Activated T-cell treated with anti-CD3 and anti-CD28 coated beads, Interleukin-2, amount 50 U/mL, for 24 hours (primary cell): ENCODE data around the gene JAKMIP3.

Experiments
- DNase-seq: peaks from one replicate; pipeline ENCODE4 v3.0.0-alpha.2; 2020
- H3K27ac Mint-ChIP-seq: 2 replicates; pipeline ENCODE4 v1.8.0; 2020; ENCODE audit warnings: mild to moderate bottlenecking, mixed read lengths
- H3K27me3 Mint-ChIP-seq: 2 replicates; pipeline ENCODE4 v1.8.0; 2020; ENCODE audit warnings: mixed read lengths
- H3K36me3 Mint-ChIP-seq: 2 replicates; pipeline ENCODE4 v1.8.0; 2020; ENCODE audit warnings: low read depth, mixed read lengths
- H3K4me1 Mint-ChIP-seq: 2 replicates; pipeline ENCODE4 v1.8.0; 2020; ENCODE audit warnings: low read depth, mixed read lengths
- H3K4me3 Mint-ChIP-seq: 2 replicates; pipeline ENCODE4 v1.8.0; 2020; ENCODE audit warnings: mild to moderate bottlenecking, moderate library complexity, mixed read lengths
- H3K9me3 Mint-ChIP-seq: 2 replicates; pipeline ENCODE4 v1.8.0; 2020; ENCODE audit warnings: mixed read lengths

The JAKMIP3 gene

DNA sequence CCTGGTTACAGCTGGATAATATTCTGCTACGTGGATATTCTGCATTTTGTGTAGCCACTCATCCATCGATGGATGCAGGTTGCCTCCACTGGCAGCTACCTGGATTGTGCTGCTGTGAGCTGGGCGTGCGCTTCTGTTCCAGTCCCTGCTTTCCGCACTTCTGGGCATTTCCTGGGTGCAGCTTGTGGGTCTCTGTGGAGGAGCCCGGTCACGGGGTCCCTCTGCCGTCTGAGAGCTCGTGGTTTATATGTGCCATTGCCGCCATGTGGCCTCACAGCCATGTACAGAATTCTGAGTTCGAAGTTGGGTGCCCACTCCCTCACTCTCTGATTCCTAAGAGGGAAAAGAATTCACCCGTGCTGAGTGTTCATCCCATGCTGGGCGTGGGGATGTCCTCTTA is 38.3 kb downstream of the JAKMIP3 start:
- Mint-ChIP-seq H3K9me3 (no peaks in the 10 kb centered on the region), H3K4me3 (no peak overlapping the region), H3K27me3 (peaks cover 31% of the 10 kb centered on the region), H3K36me3 (no peaks in the 10 kb centered on the region), H3K27ac (no peak overlapping the region), H3K4me1 (no peaks in the 10 kb centered on the region)
- DNase-seq, result no peak

- no peaks in the 10 kb centered on the region for H3K36me3 Mint-ChIP-seq
- DNase-seq, result peak; percentile 15
- H3K4me1 Mint-ChIP-seq, result no peaks in the 10 kb centered on the region
These were observed 38.9 kb downstream of the JAKMIP3 start for GRCh38 chr10:132104471-132105301.

GRCh38 chr10:132105302-132105995 is 39.7 kb downstream of the JAKMIP3 start:
- H3K27me3 Mint-ChIP-seq, result peaks cover 19% of the 10 kb centered on the region
- DNase-seq, result peak; percentile 9
- no peaks in the 10 kb centered on the region for H3K36me3 Mint-ChIP-seq
- no peaks in the 10 kb centered on the region for H3K4me1 Mint-ChIP-seq
- no peak overlapping the region for H3K4me3 Mint-ChIP-seq
- no peaks in the 10 kb centered on the region for H3K9me3 Mint-ChIP-seq
- no peak overlapping the region for H3K27ac Mint-ChIP-seq

More at GRCh38 chr10:132104471-132105301, 38.9 kb downstream of the JAKMIP3 start:
- H3K27me3 Mint-ChIP-seq, result peaks cover 24% of the 10 kb centered on the region
- H3K4me3 Mint-ChIP-seq, result no peak overlapping the region
- H3K9me3 Mint-ChIP-seq, result no peaks in the 10 kb centered on the region
- H3K27ac Mint-ChIP-seq, result no peak overlapping the region

GRCh38 chr10:132106431-132106830 is 40.7 kb downstream of the JAKMIP3 start:
- peaks cover 10% of the 10 kb centered on the region for H3K27me3 Mint-ChIP-seq
- peak; percentile 16 for DNase-seq
- H3K4me1 Mint-ChIP-seq, result no peaks in the 10 kb centered on the region
- no peaks in the 10 kb centered on the region for H3K9me3 Mint-ChIP-seq
- no peak overlapping the region for H3K4me3 Mint-ChIP-seq
- H3K36me3 Mint-ChIP-seq, result no peaks in the 10 kb centered on the region
- H3K27ac Mint-ChIP-seq, result no peak overlapping the region

DNA sequence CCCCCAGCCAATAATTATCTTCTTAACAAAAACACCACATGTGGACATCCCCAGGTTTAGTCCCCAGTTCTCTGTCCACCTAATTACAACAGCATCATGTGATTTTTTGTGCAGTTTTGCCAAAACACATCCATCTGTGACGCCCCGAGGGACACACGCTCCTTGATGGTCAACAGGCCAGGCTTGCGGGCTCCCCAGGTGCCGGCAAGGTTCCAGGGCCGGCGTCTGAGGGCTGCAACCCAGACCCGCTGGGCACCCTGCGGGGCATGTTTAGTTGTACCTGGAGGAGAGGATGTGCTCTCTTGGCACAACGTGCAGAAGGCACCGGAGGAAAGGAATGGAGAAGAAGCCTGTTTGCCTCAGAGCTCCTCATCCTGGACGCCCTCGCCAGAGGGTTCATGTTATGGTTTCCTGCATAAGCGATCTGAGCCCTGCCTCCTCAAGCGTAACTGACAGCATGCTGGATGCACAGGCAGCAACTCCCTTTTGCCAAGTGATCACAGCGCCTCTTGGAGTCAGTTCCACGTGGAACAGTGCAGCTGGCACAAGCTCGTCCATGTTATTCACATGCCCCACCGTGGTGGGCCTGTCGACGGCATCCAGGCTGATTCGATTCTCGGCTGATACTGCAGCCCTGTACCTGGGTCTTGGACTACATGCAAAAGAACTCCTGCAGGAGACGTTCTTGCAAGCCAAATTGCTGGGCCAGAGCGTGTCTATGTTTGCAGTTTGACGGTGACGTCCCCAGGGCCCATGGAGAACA is 41.6 kb downstream of the JAKMIP3 start:
- no peak overlapping the region for H3K27ac Mint-ChIP-seq
- no peaks in the 10 kb centered on the region for H3K4me1 Mint-ChIP-seq
- H3K36me3 Mint-ChIP-seq, result no peaks in the 10 kb centered on the region
- H3K4me3 Mint-ChIP-seq, result no peak overlapping the region
- DNase-seq, result peak; percentile 12
- no peaks in the 10 kb centered on the region for H3K9me3 Mint-ChIP-seq
- H3K27me3 Mint-ChIP-seq, result peaks cover 3% of the 10 kb centered on the region

- Mint-ChIP-seq H3K4me3 (no peak overlapping the region), H3K4me1 (no peaks in the 10 kb centered on the region), H3K27me3 (no peaks in the 10 kb centered on the region), H3K36me3 (no peaks in the 10 kb centered on the region), H3K27ac (no peak overlapping the region), H3K9me3 (no peaks in the 10 kb centered on the region)
- peak; percentile 1 for DNase-seq
These were observed 42.5 kb downstream of the JAKMIP3 start for GRCh38 chr10:132107949-132108877.

- peak; percentile 5 for DNase-seq
- Mint-ChIP-seq H3K27me3 (no peaks in the 10 kb centered on the region), H3K9me3 (no peaks in the 10 kb centered on the region), H3K4me3 (no peak overlapping the region), H3K27ac (no peak overlapping the region), H3K36me3 (no peaks in the 10 kb centered on the region), H3K4me1 (no peaks in the 10 kb centered on the region)
These were observed 43.8 kb downstream of the JAKMIP3 start for GRCh38 chr10:132109341-132110110.

DNA sequence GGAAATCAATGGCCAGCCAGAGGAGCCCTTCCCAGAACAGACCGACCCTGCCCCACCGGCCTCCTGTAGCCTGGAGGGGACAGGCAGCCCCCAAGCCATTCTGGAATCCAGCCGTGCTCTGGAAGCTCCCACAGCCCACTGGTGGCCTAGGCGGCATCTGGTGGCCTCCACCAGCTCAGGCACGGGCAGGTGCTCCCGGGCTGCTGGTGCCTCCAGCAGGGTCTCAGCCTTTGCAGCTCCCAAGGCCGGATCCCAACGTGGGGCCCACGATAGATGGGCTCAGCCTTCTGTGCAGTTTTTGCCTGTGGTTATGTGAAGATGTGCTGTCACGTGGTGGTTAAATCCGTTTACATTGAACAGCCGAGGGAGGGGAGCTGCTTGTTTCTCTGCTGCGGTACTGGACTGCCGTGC is 44.4 kb downstream of the JAKMIP3 start:
- Mint-ChIP-seq H3K9me3 (no peaks in the 10 kb centered on the region), H3K27ac (no peak overlapping the region), H3K4me3 (no peak overlapping the region), H3K4me1 (no peaks in the 10 kb centered on the region), H3K36me3 (no peaks in the 10 kb centered on the region), H3K27me3 (no peaks in the 10 kb centered on the region)
- DNase-seq, result peak; percentile 2

GRCh38 chr10:132110713-132111112 is 45.0 kb downstream of the JAKMIP3 start:
- Mint-ChIP-seq H3K4me3 (no peak overlapping the region), H3K9me3 (no peaks in the 10 kb centered on the region), H3K4me1 (no peaks in the 10 kb centered on the region), H3K36me3 (no peaks in the 10 kb centered on the region), H3K27ac (no peak overlapping the region), H3K27me3 (no peaks in the 10 kb centered on the region)
- DNase-seq, result peak; percentile 5

DNA sequence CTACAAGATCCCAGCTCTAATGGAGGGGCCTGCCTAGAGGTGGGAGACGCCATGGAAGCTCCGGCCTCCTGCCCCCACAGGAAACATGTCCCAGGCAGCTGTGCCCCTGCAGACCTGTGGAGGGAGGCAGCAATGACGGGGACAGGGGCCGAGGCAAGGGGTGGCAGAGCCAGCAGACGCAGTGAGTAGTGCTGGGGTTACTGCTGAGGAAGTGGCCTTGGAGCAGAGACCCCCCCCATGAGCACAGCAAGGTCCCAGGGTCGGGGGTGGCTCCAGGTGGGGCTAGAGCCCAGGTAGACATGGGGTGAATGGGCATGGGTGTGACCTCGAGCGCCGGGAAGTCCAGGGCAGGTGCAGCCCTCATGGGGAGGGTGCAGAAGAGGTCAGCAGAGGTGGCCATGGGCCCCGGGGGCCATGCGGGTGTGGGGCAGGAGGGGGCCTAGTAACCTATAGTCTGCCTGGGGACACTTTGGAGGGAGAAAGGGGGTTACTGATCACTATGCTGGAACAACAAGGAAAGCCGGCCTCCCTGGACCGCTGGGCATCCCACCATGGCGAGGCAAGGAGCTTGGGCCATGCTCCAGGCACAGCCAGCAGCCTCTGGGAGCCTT is 45.5 kb downstream of the JAKMIP3 start:
- Mint-ChIP-seq H3K4me3 (no peak overlapping the region), H3K27me3 (no peaks in the 10 kb centered on the region), H3K4me1 (no peaks in the 10 kb centered on the region), H3K9me3 (no peaks in the 10 kb centered on the region), H3K36me3 (no peaks in the 10 kb centered on the region), H3K27ac (no peak overlapping the region)
- peak; percentile 12 for DNase-seq

- DNase-seq, result peak; percentile 7
- Mint-ChIP-seq H3K36me3 (no peaks in the 10 kb centered on the region), H3K27me3 (no peaks in the 10 kb centered on the region), H3K27ac (no peak overlapping the region), H3K4me1 (no peaks in the 10 kb centered on the region), H3K9me3 (no peaks in the 10 kb centered on the region), H3K4me3 (no peak overlapping the region)
These were observed 46.2 kb downstream of the JAKMIP3 start for GRCh38 chr10:132111871-132112341.

DNA sequence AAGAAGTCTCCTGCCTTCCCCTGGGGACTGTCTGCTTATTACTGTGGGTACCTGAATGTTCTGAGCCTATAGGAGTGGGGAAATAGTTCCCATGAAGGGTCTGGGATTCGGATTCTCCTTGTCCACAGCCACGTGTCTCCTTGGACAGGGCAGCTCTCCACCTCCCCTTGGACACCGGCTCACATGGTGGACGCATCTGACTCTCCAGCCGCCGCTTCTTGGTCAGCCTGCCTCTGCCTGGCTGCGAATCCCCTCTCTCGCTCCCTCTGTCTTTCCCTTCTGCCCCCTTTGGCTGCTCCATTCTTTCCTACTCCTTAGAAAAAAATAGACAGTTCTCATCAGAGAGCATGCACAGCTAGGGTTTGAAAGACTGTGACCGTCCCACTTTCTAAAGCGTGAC is 46.9 kb downstream of the JAKMIP3 start:
- no peaks in the 10 kb centered on the region for H3K36me3 Mint-ChIP-seq
- no peaks in the 10 kb centered on the region for H3K4me1 Mint-ChIP-seq
- H3K9me3 Mint-ChIP-seq, result no peaks in the 10 kb centered on the region
- no peak overlapping the region for H3K27ac Mint-ChIP-seq
- no peak for DNase-seq
- H3K4me3 Mint-ChIP-seq, result no peak overlapping the region
- no peaks in the 10 kb centered on the region for H3K27me3 Mint-ChIP-seq

- Mint-ChIP-seq H3K36me3 (no peaks in the 10 kb centered on the region), H3K9me3 (no peaks in the 10 kb centered on the region), H3K27ac (no peak overlapping the region), H3K4me3 (no peak overlapping the region), H3K4me1 (no peaks in the 10 kb centered on the region), H3K27me3 (no peaks in the 10 kb centered on the region)
- DNase-seq, result no peak
These were observed 47.5 kb downstream of the JAKMIP3 start for GRCh38 chr10:132113206-132113605.
